NK-92 treated with Interleukin-12 subunit alpha and Interleukin-12 subunit beta, amount 100 ng/mL, for 24 hours (cell line): ENCODE data around the gene RBKS.

ENCODE experiments used
- DNase-seq: peaks from one replicate; lab custom pipeline; 2025; lab: John Stamatoyannopoulos, UW

RBKS gene

DNA sequence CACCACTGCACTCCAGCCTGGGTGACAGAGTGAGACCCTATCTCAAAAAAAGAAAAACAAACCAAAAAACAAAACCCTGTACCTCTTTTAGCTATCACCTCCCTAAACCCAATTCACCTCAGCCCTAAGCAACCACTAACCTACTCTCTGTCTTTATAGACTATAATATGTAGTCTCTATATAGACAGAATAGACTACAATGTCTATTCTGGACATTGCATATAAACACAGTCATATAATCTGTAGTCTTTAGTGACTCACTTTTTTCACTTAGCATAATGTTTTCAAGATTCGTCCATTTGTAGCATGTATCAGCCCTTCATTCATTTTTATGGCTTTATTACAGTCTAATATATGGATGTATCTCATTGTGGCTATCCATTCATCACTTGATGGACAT, 155.9 kb downstream of the RBKS start:
- no peak for DNase-seq
